Measurements from ENCODE around the gene AK8.
A peak's percentile ranks its signal among the peaks of the same experiment; 100 is the strongest.
"Not testable (repeated sequence)": the region's sequence is repeated elsewhere in the genome, so short reads cannot be mapped to it uniquely, and the experiment has no call there.

Gene AK8

GRCh38 chr9:132776891-132777290 is 101.2 kb downstream of the AK8 start:
- no peak overlapping the region for H3K4me3 ChIP-seq (replicated peaks in 1 of 2; ENCODE audit: low read depth in 2 of 2, low read length in 2 of 2)
- DNase-seq (ENCODE audit: low read depth in 2 of 2): no peak
- TF ChIP-seq CTCF (IDR thresholded peaks at IDR 0.05; ENCODE audit: low read depth, low read length): no peak

DNA sequence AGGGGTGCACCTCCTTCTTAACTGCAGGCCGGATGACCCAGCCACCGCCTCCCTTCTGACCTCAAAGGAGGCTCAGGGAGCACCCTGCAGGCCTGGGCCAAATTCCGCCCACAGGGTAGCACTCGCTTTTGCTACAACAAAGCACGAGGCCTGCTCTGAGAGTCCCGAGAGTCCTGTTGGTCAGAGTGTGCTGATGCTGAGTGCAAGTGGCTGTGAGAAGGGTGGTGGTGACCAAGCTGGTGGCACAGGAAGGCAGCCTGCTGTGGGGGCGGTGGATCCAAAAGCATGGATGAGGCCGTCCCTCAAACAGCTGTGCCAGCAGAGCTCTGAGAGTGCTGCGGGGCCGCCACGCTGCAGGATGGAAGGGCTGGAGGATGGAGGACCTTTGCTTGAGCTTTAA is 101.8 kb downstream of the AK8 start:
- no peak for TF ChIP-seq CTCF (IDR thresholded peaks at IDR 0.05; ENCODE audit: low read depth, low read length)
- no peak for DNase-seq (ENCODE audit: low read depth in 2 of 2)
- H3K4me3 ChIP-seq (replicated peaks in 1 of 2; ENCODE audit: low read depth in 2 of 2, low read length in 2 of 2): no peak overlapping the region

GRCh38 chr9:132775720-132776119 is 102.4 kb downstream of the AK8 start:
- DNase-seq (ENCODE audit: low read depth in 2 of 2): no peak
- H3K4me3 ChIP-seq (replicated peaks in 1 of 2; ENCODE audit: low read depth in 2 of 2, low read length in 2 of 2): no peak overlapping the region
- TF ChIP-seq CTCF (IDR thresholded peaks at IDR 0.05; ENCODE audit: low read depth, low read length): no peak

- no peak for TF ChIP-seq CTCF (IDR thresholded peaks at IDR 0.05; ENCODE audit: low read depth, low read length)
- no peak for DNase-seq (ENCODE audit: low read depth in 2 of 2)
- H3K4me3 ChIP-seq (replicated peaks in 1 of 2; ENCODE audit: low read depth in 2 of 2, low read length in 2 of 2): no peak overlapping the region
These were observed 103.2 kb downstream of the AK8 start for GRCh38 chr9:132774886-132775285.

- TF ChIP-seq CTCF (IDR thresholded peaks at IDR 0.05; ENCODE audit: low read depth, low read length): no peak
- no peak overlapping the region for H3K4me3 ChIP-seq (replicated peaks in 1 of 2; ENCODE audit: low read depth in 2 of 2, low read length in 2 of 2)
- no peak for DNase-seq (ENCODE audit: low read depth in 2 of 2)
These were observed 104.2 kb downstream of the AK8 start for GRCh38 chr9:132773764-132774339.

DNA sequence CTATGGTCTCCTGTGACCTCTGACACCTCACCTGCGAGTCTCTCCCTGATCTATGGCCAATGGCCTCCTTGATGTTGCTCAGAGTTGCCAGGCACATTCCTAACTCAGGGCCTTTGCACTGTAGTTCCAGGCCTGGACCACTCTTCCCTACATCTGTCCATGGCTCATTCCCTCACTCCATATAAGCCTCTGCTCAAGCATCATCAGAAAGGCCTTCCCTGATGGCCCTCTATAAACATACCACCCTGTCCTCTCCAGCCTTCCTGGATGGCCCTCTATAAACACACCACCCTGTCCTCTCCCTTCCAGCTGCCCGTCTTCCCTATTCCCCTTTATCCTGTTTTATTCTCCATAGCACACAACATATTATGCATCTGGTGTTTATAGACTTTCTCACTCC is 105.0 kb downstream of the AK8 start:
- TF ChIP-seq CTCF (IDR thresholded peaks at IDR 0.05; ENCODE audit: low read depth, low read length): no peak
- DNase-seq (ENCODE audit: low read depth in 2 of 2): no peak
- no peak overlapping the region for H3K4me3 ChIP-seq (replicated peaks in 1 of 2; ENCODE audit: low read depth in 2 of 2, low read length in 2 of 2)

DNA sequence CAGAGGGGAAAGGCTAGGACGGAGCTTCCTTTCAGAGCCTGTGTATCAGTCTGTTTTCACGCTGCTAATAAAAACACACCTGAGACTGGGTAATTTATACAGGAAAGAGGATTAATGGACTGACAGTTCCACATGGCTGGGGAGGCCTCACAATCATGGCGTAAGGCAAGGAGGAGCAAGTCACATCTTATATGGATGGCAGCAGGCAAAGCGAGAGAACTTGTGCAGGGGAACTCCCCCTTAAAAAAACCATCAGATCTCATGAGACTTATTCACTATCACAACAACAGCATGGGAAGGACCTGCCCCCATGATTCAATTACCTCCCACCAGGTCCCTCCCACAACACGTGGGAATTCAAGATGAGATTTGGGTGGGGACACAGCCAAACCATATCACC is 106.3 kb downstream of the AK8 start:
- H3K4me3 ChIP-seq (replicated peaks in 1 of 2; ENCODE audit: low read depth in 2 of 2, low read length in 2 of 2): not testable (repeated sequence)
- peak in 1 of 2 donors; percentile 9 for DNase-seq (ENCODE audit: low read depth in 2 of 2)
